H1 (cell line): ENCODE measurements around the gene MANEAL. TPM values are rescaled to one million over a fixed set of nuclear protein-coding genes. Genes with fewer than 3 reads are reported as not detected.

Experiments used
- CTCF ChIA-PET: fragments of 300-600 bp; sonication (Branson Sonifier 250); formaldehyde crosslinking; loops from one replicate; lab custom pipeline; 2021; ENCODE audit not compliant: partially characterized antibody; lab: Charles Lee
- POLR2A ChIA-PET: fragments of 300-600 bp; sonication (Branson Sonifier 250); formaldehyde crosslinking; loops from one replicate; lab custom pipeline; 2021; ENCODE audit warnings: inconsistent platforms; ENCODE audit not compliant: partially characterized antibody; lab: Charles Lee
- DNase-seq, 2 experiments: peaks; one replicate each; pipeline versions ENCODE4 v3.0.0 to v3.0.0-alpha.2; 2010 to 2022; ENCODE audit warnings: low spot score in 2 of 2, low read depth in 1 of 2, mixed read lengths in 1 of 2
- FAIRE-seq: peaks from 2 replicates; lab custom pipeline; 2011; peaks lifted over from hg19 to GRCh38; lab: Jason Lieb, UNC
- H2AFZ ChIP-seq: 2 replicates; pipeline ENCODE4 v1.8.1; 2012; ENCODE audit warnings: low read length, inconsistent platforms
- H2AK5ac ChIP-seq: 2 replicates; pipeline ENCODE4 v1.6.1; 2013; ENCODE audit warnings: low read depth, low read length
- H2BK120ac ChIP-seq: replicated peaks from 2 replicates; pipeline ENCODE3; 2013; ENCODE audit warnings: low read depth, low read length, inconsistent platforms
- H2BK12ac ChIP-seq: 2 replicates; pipeline ENCODE4 v1.6.1; 2013; ENCODE audit warnings: low read depth, low read length
- H2BK15ac ChIP-seq: 2 replicates; pipeline ENCODE4 v1.6.1; 2013; ENCODE audit warnings: low read length
- H2BK20ac ChIP-seq: 2 replicates; pipeline ENCODE4 v1.6.1; 2013; ENCODE audit warnings: low read length
- H2BK5ac ChIP-seq: 2 replicates; pipeline ENCODE4 v1.6.1; 2013; ENCODE audit warnings: low read depth, low read length
- H3K14ac ChIP-seq: 2 replicates; pipeline ENCODE4 v1.6.1; 2013; ENCODE audit warnings: inconsistent platforms; ENCODE audit not compliant: insufficient read length
- H3K18ac ChIP-seq: 2 replicates; pipeline ENCODE4 v1.6.1; 2013; ENCODE audit warnings: low read length; ENCODE audit errors: extremely low read depth
- H3K23ac ChIP-seq: 2 replicates; pipeline ENCODE4 v1.6.1; 2013; ENCODE audit warnings: inconsistent platforms; ENCODE audit not compliant: insufficient read length
- H3K23me2 ChIP-seq: 2 replicates; pipeline ENCODE4 v1.6.1; 2013; ENCODE audit warnings: low read depth, low read length
- H3K27ac ChIP-seq: 2 replicates; pipeline ENCODE4 v1.6.1; 2011; ENCODE audit warnings: low read depth, low read length, inconsistent platforms
- H3K27me3 ChIP-seq, 4 experiments: replicated peaks in 1 of 4; 1 replicate in 1 of 4; 2 replicates in 3 of 4; pipeline versions ENCODE4 v1.6.1 to v1.8.1; 2011 to 2013; ENCODE audit warnings: low read length in 3 of 4, mild to moderate bottlenecking in 3 of 4, inconsistent platforms in 2 of 4, mixed read lengths in 2 of 4, moderate library complexity in 1 of 4; ENCODE audit not compliant: control insufficient read depth in 3 of 4, insufficient read depth in 3 of 4; ENCODE audit errors: extremely low read depth in 1 of 4
- H3K36me3 ChIP-seq, 4 experiments: 2 replicates each; pipeline versions ENCODE4 v1.6.1 to v1.8.1; 2011 to 2013; ENCODE audit warnings: mild to moderate bottlenecking in 4 of 4, low read length in 3 of 4, moderate library complexity in 2 of 4, control low read depth in 1 of 4, inconsistent platforms in 1 of 4; ENCODE audit not compliant: insufficient read depth in 4 of 4, control insufficient read depth in 2 of 4
- H3K4ac ChIP-seq: replicated peaks from 2 replicates; pipeline ENCODE3; 2013; ENCODE audit warnings: low read length, low read depth, mixed read lengths, inconsistent platforms; ENCODE audit not compliant: insufficient read length
- H3K4me1 ChIP-seq, 4 experiments: replicated peaks in 1 of 4; 1 replicate in 1 of 4; 2 replicates in 3 of 4; pipeline versions ENCODE4 v1.6.1 to v1.8.1; 2011 to 2013; ENCODE audit warnings: low read length in 3 of 4, inconsistent platforms in 2 of 4, mixed read lengths in 1 of 4; ENCODE audit not compliant: insufficient read depth in 4 of 4, control insufficient read depth in 3 of 4
- H3K4me2 ChIP-seq, 2 experiments: 2 replicates each; pipeline versions ENCODE4 v1.6.1 to v1.8.1; 2011 to 2013; ENCODE audit warnings: low read depth in 2 of 2, low read length in 2 of 2, control low read depth in 1 of 2, inconsistent platforms in 1 of 2, mild to moderate bottlenecking in 1 of 2; ENCODE audit not compliant: insufficient read depth in 1 of 2
- H3K4me3 ChIP-seq, 4 experiments: fragments of 200-600, 300-600 bp in 1 of 4; sonication (generic), shearing (Covaris generic), sonication (Bioruptor Twin) in 1 of 4; 2 replicates each; pipeline versions ENCODE4 v1.5.1 to v1.8.1; 2011 to 2016; ENCODE audit warnings: low read length in 4 of 4, low read depth in 3 of 4, control low read depth in 2 of 4, inconsistent platforms in 2 of 4, mild to moderate bottlenecking in 2 of 4, mixed read lengths in 1 of 4, moderate library complexity in 1 of 4; ENCODE audit not compliant: insufficient read depth in 2 of 4; ENCODE audit errors: extremely low read depth in 1 of 4
- H3K56ac ChIP-seq: replicated peaks from 2 replicates; pipeline ENCODE3; 2013; ENCODE audit warnings: low read depth, mild to moderate bottlenecking, mixed read lengths, low read length, inconsistent platforms; ENCODE audit not compliant: insufficient read length
- H3K79me1 ChIP-seq: 2 replicates; pipeline ENCODE4 v1.6.1; 2013; ENCODE audit warnings: low read depth, low read length, control low read depth
- H3K79me2 ChIP-seq, 2 experiments: 2 replicates each; pipeline versions ENCODE4 v1.6.1 to v1.8.1; 2012 to 2013; ENCODE audit warnings: low read length in 2 of 2, mild to moderate bottlenecking in 2 of 2, inconsistent platforms in 1 of 2; ENCODE audit not compliant: insufficient read depth in 2 of 2, control insufficient read depth in 1 of 2
- H3K9ac ChIP-seq, 4 experiments: replicated peaks in 1 of 4; 1 replicate in 1 of 4; 2 replicates in 3 of 4; pipeline versions ENCODE4 v1.6.1 to v1.8.1; 2011 to 2013; ENCODE audit warnings: low read depth in 3 of 4, low read length in 3 of 4, control low read depth in 2 of 4, mild to moderate bottlenecking in 2 of 4, moderate library complexity in 2 of 4, inconsistent platforms in 1 of 4; ENCODE audit errors: extremely low read depth in 1 of 4
- H3K9me3 ChIP-seq, 2 experiments: 2 replicates each; pipeline versions ENCODE4 v1.6.1 to v1.8.1; 2012 to 2013; ENCODE audit warnings: mild to moderate bottlenecking in 2 of 2, moderate library complexity in 2 of 2, control low read depth in 1 of 2, inconsistent platforms in 1 of 2, low read depth in 1 of 2, low read length in 1 of 2, mixed read lengths in 1 of 2; ENCODE audit not compliant: insufficient read depth in 2 of 2
- H4K20me1 ChIP-seq, 2 experiments: replicated peaks in 1 of 2; 2 replicates each; pipeline versions ENCODE3 to v1.8.1; 2011 to 2013; ENCODE audit warnings: inconsistent platforms in 2 of 2, low read length in 2 of 2, mild to moderate bottlenecking in 1 of 2; ENCODE audit not compliant: insufficient read depth in 2 of 2, control insufficient read depth in 1 of 2
- H4K5ac ChIP-seq: 2 replicates; pipeline ENCODE4 v1.6.1; 2013; ENCODE audit warnings: low read length, low read depth, mixed read lengths, inconsistent platforms; ENCODE audit not compliant: insufficient read length
- H4K8ac ChIP-seq: 2 replicates; pipeline ENCODE4 v1.8.0; 2013; ENCODE audit warnings: mild to moderate bottlenecking, moderate library complexity, low read length, inconsistent platforms; ENCODE audit not compliant: insufficient read depth; ENCODE audit errors: extremely low read depth
- H4K91ac ChIP-seq: replicated peaks from 2 replicates; pipeline ENCODE3; 2013; ENCODE audit warnings: low read length, mixed read lengths, inconsistent platforms; ENCODE audit not compliant: insufficient read length
- ASH2L ChIP-seq: fragments of 200-600, 300-600 bp; sonication (generic); IDR thresholded peaks from one replicate; pipeline ENCODE4 v1.7.1; 2017; ENCODE audit warnings: low read length
- BACH1 ChIP-seq: IDR thresholded peaks from 2 replicates; pipeline ENCODE4 v1.6.1; 2012; ENCODE audit warnings: low read length, improper control_type of control experiment
- EZH2 ChIP-seq: fragments of 200-600 bp; sonication (generic); IDR thresholded peaks from 2 replicates; pipeline ENCODE4 v1.7.1; 2012; ENCODE audit warnings: low read depth, mild to moderate bottlenecking, moderate library complexity, low read length, inconsistent platforms; ENCODE audit not compliant: severe bottlenecking
- NRF1 ChIP-seq: IDR thresholded peaks from 2 replicates; pipeline ENCODE4 v1.6.1; 2011; ENCODE audit warnings: mild to moderate bottlenecking, low read depth, low read length, improper control_type of control experiment
- PHF8 ChIP-seq: fragments of 200-600 bp; sonication (generic); conservative IDR thresholded peaks from 2 replicates; pipeline ENCODE4 v1.7.1; 2012; ENCODE audit warnings: low read depth, mild to moderate bottlenecking, inconsistent platforms, low read length, moderate library complexity
- POLR2AphosphoS5 ChIP-seq: IDR thresholded peaks from 2 replicates; pipeline ENCODE4 v1.6.1; 2011; ENCODE audit warnings: low read depth, low read length
- SIN3A ChIP-seq, 2 experiments: IDR thresholded peaks in 1 of 2; conservative IDR thresholded peaks in 1 of 2; 2 replicates each; pipeline ENCODE4 v1.6.1; 2011 to 2012; ENCODE audit warnings: low read length in 2 of 2, improper control_type of control experiment in 1 of 2, low read depth in 1 of 2, mild to moderate bottlenecking in 1 of 2
- TAF7 ChIP-seq: optimal IDR thresholded peaks from 2 replicates; pipeline ENCODE3; 2011; ENCODE audit warnings: low read depth, mild to moderate bottlenecking, inconsistent platforms, low read length, moderate library complexity, borderline replicate concordance
- TEAD4 ChIP-seq: IDR thresholded peaks from 2 replicates; pipeline ENCODE4 v1.6.1; 2012; ENCODE audit warnings: low read depth, low read length, inconsistent platforms, mixed read lengths
- WGBS, 2 experiments: shearing (Covaris generic) in 1 of 2; methylation state at CpG; one replicate each; pipeline versions ENCODE4 v1.1.6 to v1.1.7; 2013 to 2015; ENCODE audit warnings: low lambda C conversion rate in 2 of 2, mixed read lengths in 2 of 2, inconsistent platforms in 1 of 2, low coverage in 1 of 2, missing lambda C conversion rate in 1 of 2; ENCODE audit not compliant: insufficient replicate concordance in 2 of 2, insufficient coverage in 1 of 2, insufficient read length in 1 of 2; ENCODE audit errors: extremely low coverage in 1 of 2, missing lambda C conversion rate in 1 of 2; 5-methylcytosine and 5-hydroxymethylcytosine counted together
- polyA plus RNA-seq, 7 experiments: library from polyadenylated mRNA; depleted of rRNA in 3 of 7; stranded (reverse) in 5 of 7; unstranded in 2 of 7; fragments of >200 nt in 5 of 7; fragments of 200-250 nt in 2 of 7; gene quantifications; 1 replicate in 5 of 7; 2 replicates in 1 of 7; 4 replicates in 1 of 7; pipeline versions ENCODE4 v1.2.1 to v1.2.3, GENCODE V29; 2011 to 2013; ENCODE audit warnings: missing spikeins in 2 of 7, mixed read lengths in 2 of 7
- total RNA-seq: library from RNA; stranded (reverse); fragmentation: NEBNext Ultra II Directional; extraction: Animal tissue kit (Norgen Biotek cat#: 25700); gene quantifications from 2 replicates; pipeline ENCODE4 v1.2.1, GENCODE V29; 2021

MANEAL gene
- total and polyA plus RNA-seq, 2 of the 8 experiments (the other 6 are each of a cell fraction or from before 2014, with no cell fraction given), result 4.8 to 7.2 TPM

DNA sequence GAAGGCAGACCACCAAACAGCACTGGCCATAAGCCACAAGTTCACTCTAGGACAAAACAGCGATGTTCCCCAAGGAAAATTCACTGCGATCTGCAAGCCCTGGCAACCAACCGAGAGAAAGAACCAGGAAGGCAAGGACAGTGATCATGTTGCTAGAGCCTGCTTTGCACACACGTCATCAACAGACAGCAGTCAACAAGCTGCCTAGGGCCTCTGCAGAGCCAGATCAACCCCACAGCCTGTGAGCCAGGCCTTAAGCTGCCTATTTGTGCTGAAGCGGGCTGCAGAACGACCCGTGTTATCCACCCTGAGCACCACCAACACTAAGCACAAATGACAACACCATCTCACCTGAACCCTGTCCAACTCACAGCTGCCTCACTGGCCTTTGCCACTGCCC lies 20.6 kb downstream of the MANEAL start:
- peaks cover 5 to 16% (median 9%) of the 10 kb centered on the region in 4 experiments; a peak in 6 of 8 replicates for H3K36me3 ChIP-seq
- no peaks in the 10 kb centered on the region for H3K27me3 ChIP-seq
- no peaks in the 10 kb centered on the region; the same call in 1 of the 2 replicates for H3K79me1 ChIP-seq
- no peak for DNase-seq
- H3K23ac ChIP-seq, result no peak overlapping the region
- no peaks in the 10 kb centered on the region for H3K9me3 ChIP-seq
- H3K23me2 ChIP-seq, result no peaks in the 10 kb centered on the region
- POLR2A ChIA-PET, result no interaction called here
- no peak overlapping the region for H2BK20ac ChIP-seq
- peaks cover under 1 to 1% (median 1%) of the 10 kb centered on the region in 4 experiments; a peak in 5 of 7 replicates for H3K4me1 ChIP-seq
- H2BK12ac ChIP-seq, result no peak overlapping the region
- TF ChIP-seq BACH1 (no peak), ASH2L (no peak), EZH2 (no peak), SIN3A (conservative IDR thresholded peaks at IDR 0.05 in 1 of 2, IDR thresholded peaks at IDR 0.05 in 1 of 2; ENCODE audit: low read depth in 1 of 2, low read length in 2 of 2) (no peak), POLR2AphosphoS5 (no peak), PHF8 (no peak), TEAD4 (no peak), TAF7 (no peak), NRF1 (no peak)
- H3K14ac ChIP-seq, result no peak overlapping the region
- FAIRE-seq, result no peak
- no peak overlapping the region for H2AK5ac ChIP-seq
- WGBS, 2 experiments, result 95% methylated on average over 7 of the region's 7 CpGs; no CpG with 5 or more reads in 1 of the 2 experiments
- H3K4me2 ChIP-seq, result no peak overlapping the region
- CTCF ChIA-PET, result no interaction called here
- no peak overlapping the region for H4K5ac ChIP-seq
- H4K91ac ChIP-seq, result no peak overlapping the region
- no peak overlapping the region for H2BK15ac ChIP-seq
- H2BK120ac ChIP-seq, result no peak overlapping the region
- peaks cover 0 to 13% of the 10 kb centered on the region in 2 experiments for H4K20me1 ChIP-seq
- no peaks in the 10 kb centered on the region; a peak in 1 of 4 replicates for H3K79me2 ChIP-seq
- H2AFZ ChIP-seq, result no peak overlapping the region
- 0 out of 2 replicates have a peak overlapping the region, but pooled peaks have one; percentile 18 for H2BK5ac ChIP-seq
- no peak overlapping the region for H3K56ac ChIP-seq
- H3K4ac ChIP-seq, result no peak overlapping the region
- no peak overlapping the region for H3K18ac ChIP-seq
- no peak overlapping the region for H4K8ac ChIP-seq
- H3K4me3 ChIP-seq, result no peak overlapping the region
- no peak overlapping the region for H3K9ac ChIP-seq
- no peak overlapping the region for H3K27ac ChIP-seq
